Measurements from ENCODE around the gene FBXO46.
"Not testable (repeated sequence)": the region's sequence is repeated elsewhere in the genome, so short reads cannot be mapped to it uniquely, and the experiment has no call there.

The FBXO46 gene

DNA sequence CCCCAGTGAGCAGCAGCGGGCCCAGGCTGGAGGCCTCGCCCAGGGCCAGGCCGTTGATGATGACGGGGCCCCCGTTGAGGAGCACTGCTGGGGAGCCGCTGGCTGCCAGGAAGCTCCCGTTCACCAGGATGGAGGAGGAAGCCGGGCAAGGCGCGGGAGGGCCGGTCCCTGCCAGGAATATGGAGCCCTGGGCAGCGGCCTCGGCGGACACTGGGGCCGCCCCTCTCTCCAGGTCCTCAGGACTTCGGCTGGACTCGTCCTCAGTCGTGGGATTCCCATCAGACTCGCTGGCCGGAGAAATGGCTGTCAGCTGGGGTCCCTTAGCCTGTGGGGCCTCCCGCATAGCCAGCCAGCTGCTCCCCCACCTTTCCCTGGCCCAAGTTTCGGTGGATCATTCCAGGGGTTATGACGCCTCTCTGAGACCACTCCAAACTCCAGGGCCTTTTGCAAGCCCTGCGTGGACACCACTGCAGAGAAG is 36.2 kb upstream of the FBXO46 start:
- in situ Hi-C loops (cut with MboI; ENCODE audit: low sequenced_read_pairs): no loop called here

DNA sequence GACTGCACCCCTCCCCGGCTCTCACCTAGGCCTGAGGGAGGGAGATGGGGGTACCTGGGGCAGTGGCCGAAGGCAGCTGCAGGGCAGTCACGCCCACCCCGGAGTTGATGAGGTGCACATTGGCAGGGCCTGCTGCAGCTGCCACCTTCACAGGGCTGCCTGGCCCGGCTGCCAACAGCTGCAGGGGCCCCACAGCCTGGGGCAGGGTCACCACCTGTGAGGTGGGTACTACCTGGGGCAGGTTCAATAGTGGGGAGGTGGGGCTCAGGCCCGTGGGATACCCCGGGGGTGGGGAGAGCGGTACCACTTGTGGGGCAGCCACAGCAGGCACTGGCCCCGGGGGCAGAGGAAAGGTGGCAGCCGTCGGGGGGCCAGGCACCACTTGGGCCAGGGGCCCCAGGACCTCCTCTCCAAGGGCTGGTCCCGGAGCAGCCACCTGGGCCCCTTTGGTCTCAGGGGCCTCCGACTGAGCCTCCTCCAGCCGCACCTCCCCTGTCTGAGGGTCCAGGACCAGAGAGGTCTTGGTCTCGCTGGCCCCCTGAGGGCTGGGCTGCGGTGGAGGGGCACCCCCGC is 35.7 kb upstream of the FBXO46 start:
- in situ Hi-C loops (cut with MboI; ENCODE audit: low sequenced_read_pairs): no loop called here

DNA sequence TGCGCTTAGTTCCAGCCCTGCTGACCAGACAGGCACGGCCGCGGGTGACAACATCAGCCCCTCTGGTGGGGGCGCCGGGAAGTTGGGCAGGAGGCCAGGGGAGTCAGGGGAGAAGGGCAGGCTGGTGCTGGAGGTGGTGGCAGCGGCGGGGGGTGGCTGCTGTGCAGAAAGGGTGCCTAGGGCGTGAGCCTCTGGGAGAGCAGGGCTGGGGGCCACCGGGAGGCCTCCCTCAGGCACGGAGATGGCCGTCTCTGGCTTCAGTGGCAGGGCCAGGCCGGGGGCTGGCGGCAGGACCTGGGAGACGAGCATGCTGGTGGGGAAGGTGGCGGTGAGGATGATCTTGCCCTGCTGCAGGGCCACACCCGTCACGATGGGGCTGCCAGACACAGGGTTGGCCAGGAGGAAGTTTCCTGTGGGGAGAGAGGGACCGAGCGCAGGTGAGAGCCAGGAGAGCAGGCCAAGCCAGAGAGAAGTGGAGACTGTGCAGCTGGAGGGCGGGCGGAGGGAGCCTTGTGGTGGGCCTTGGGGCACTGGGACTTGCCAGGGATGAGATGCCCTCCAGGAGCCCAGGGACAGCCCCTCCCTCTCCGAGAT is 35.1 kb upstream of the FBXO46 start:
- in situ Hi-C loops (cut with MboI; ENCODE audit: low sequenced_read_pairs): no loop called here

DNA sequence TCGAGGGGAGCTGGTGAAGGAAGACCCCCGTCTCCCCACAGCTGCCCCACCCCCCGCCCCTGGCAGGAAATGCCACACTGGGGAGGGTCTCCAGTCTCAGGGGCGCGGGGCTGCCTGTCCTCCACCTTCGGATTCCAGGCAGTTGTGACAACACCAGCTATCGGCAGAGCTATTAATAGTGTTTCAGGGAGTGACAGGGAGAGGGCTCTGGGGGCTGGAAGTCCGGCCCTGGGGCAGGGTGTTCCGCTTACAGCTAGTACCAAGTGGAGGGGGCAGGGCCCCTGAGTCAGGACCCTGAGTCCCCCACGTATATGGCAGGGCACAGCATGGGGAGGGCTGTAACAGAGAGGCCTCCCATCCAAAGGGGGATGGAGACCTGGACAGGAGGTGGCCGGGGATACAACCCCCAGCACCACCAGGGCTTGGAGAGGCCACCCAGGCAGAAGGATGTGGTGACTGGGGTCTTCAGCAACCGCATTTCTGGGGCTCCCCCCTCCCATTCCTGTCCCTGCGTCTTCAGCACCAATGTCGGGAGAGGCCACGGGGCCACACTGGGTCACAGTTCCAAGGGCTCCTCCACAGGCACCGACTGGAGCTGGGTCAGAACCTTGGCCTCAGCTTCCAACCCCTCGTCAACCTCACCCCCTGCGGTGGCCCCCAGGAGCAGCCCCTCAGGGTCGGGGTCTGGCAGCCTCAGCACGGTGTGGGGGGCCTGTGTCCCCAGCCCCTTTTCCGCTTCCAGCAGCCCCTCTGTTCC is 34.4 kb upstream of the FBXO46 start:
- in situ Hi-C loops (cut with MboI; ENCODE audit: low sequenced_read_pairs): no loop called here

DNA sequence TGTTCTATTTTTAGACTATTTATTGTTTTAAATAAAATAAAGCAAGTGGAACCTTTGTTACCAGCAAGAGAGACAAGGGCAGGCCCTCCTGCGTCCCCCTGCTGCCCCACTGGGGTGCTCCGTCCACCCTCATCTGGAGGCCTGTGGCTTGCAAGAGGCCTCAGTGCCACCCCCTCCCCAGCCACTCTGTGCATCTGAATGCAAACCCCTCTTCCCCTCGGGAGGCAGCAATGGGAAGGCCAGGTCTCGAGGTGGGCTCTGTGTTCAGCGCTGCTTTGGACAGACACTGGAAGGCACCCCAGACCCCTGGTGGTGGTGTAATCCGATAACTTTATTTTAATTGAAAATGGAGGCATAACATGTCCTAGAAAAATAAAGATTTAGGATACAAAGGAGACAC is 33.8 kb upstream of the FBXO46 start:
- in situ Hi-C loops (cut with MboI; ENCODE audit: low sequenced_read_pairs): no loop called here

DNA sequence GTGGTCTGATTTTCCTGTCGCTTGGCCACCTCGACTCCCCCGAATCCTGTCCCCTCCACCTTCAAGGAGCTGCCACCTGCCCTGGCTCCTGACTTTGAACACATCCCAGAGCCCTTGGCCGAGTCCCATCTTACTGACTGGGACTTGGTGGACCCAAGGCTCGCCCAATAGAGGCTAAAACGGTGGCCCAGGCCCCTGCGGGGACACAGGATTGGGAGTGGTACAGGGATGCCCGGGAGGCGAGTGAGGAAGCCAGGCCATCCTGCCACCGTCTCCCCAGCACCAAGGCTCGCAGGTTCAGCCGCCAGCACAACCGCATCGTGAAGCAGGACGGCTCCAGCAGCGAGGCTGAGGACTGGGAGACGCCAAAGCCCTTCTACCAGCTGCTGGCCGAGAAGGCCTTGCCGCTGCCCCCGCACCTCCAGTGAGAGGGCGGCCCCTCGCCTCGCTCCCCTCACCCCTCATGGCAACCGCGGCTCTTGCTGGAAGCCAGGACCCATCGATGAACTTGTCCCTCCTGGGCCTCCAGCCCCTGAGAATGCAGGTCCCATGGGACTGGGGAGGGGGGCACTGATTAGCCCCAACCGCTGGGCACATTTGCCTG is 33.1 kb upstream of the FBXO46 start:
- in situ Hi-C loops (cut with MboI; ENCODE audit: low sequenced_read_pairs): no loop called here

DNA sequence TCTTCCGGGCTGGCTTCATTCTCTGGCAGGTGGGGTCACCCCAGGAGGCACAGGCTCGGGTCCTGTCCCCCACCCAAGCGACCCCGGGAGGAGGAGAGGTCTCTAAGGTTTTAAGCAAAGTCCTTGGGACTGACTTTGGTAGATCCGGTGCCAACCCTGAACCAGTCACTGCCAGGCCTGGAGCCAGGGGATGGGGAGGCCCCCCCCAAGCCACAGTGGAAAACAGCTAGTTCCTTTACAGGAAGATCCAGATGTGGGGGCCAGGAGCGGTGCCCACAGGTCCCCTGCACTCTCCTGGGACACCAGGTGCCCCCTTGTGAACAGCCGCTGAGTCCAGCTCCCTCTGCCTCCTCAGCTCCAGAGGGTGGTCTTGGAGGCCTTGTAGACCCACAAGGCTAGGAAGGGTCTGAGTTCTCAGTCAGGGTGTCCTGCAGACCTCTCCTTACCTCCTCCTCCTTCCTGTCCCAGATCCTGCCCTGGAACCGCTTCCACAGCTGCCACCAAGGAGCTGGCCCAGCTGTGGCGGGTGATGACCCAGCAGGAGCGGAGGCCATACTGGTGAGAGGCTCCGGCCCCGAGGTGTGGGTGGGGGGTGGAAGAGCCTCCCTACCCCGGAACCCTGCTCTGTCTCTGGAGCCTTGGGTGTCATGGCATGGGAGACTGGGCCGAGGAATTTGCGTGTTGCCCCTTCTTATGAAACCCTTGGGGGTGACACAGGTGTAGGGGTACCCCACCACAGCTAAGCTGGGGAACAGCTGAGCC is 32.4 kb upstream of the FBXO46 start:
- in situ Hi-C loops (cut with MboI; ENCODE audit: low sequenced_read_pairs): no loop called here

DNA sequence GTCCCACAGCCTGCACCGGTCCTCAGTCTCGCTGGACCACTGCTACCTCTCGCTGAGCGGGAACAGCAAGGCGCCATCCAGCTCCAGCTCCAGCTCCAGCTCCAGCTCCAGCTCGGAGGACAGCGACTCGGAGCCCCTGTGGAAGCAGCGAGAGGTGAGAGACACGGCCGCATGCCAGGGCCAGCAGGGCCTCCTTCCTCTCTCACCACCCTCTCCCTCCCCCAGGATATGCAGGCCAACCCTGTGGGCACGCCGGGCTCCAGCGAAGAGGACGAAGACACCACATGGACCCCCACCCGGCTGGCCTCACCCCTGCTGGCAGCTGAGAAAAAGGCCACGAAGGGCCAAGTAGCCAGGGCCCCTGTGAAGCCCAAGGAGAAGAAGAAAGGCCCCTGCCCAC is 31.0 kb upstream of the FBXO46 start:
- in situ Hi-C loops (cut with MboI; ENCODE audit: low sequenced_read_pairs): no loop called here

DNA sequence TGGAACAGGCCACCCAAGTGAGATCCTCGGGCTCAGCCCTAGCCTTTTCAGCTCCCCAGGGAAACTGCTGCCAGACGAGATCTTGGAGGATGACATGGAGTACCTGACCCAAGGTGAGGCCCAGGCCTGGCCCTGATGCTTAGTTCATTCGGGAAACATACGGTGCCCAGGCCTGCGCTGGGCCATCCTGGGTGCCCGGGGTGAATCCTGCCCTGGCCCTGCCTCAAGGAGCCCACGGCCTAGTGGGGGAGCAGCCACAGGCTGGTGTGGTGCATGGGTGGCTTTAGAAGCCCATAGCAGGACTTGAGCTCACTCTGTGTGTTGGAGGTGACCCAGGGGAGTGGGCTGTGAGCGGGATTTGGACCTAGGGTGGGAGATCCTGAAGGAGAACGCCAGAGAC is 28.2 kb upstream of the FBXO46 start:
- in situ Hi-C loops (cut with MboI; ENCODE audit: low sequenced_read_pairs): no loop called here

DNA sequence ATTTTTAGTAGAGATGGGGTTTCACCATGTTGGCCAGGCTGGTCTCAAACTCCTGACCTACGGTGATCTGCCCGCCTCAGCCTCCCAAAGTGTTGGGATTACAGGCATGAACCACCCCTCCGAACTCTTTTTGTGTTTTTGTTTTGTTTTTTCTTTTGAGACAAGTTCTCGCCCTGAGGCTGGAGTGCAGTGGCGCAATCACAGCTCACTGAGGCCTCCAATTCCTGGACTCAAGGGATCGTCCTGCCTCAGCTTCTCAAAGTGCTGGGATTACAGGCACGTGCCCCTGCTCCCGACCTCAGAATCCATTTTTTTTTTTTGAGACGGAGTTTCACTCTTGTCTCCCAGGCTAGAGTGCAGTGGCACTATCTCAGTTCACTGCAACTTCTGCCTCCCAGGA is 27.0 kb upstream of the FBXO46 start:
- in situ Hi-C loops (cut with MboI; ENCODE audit: low sequenced_read_pairs): no loop called here

DNA sequence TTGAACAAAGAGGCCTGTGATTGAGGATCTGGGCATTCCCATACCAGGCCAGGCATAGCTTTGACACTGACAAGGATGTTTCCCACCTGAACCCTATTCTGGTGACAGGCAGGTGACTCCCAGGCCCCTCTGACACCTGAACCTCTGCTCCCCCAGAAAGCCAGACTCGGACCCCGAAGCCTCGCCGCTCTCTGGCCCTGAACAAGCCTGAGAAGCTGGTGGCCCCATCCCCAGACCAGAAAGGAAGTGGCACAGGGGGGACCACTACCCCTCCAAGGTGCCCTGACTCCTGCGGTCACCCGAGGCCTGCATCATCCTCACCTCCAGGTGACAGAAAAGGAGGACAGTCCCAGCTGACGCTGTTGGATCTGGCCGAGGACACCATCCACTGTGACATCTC is 23.6 kb upstream of the FBXO46 start:
- in situ Hi-C loops (cut with MboI; ENCODE audit: low sequenced_read_pairs): no loop called here

DNA sequence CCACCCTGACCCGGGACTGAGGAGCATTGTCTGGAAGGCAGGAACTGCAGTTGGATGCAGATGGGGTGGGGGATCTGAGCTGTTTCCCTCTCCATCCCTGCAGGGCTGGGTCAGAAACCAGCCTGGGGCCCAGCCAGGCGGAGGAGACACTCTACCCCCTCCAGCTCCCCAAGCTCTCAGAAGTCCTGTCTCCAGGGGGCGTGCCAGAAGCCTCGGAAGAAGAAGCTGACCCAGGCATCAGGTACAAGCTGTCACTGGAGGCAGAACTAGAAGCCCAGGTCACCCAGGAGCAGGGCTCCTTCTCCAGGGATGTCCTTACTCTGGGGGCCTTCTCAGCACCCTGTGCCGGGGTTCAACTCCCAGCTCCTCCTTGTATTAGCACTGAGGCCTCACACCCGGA is 22.9 kb upstream of the FBXO46 start:
- in situ Hi-C loops (cut with MboI; ENCODE audit: low sequenced_read_pairs): no loop called here

DNA sequence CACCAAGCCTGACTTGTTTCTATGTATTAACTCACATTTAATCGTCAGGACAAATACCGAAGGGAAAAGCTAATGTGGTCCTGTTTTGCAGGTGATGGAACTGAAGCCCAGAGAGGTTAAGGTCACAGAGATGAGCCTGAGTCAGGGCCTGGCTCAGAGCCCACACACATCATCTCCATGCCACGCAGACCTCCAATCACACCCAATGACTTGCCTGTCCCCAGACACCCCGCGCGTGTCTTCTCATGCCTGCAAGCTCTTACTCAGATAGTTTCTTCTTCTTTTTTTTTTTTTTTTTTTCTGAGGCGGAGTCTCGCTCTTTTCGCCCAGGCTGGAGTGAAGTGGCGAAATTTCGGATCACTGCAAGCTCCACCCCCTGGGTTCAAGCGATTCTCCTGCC is 21.9 kb upstream of the FBXO46 start:
- in situ Hi-C loops (cut with MboI; ENCODE audit: low sequenced_read_pairs): no loop called here

DNA sequence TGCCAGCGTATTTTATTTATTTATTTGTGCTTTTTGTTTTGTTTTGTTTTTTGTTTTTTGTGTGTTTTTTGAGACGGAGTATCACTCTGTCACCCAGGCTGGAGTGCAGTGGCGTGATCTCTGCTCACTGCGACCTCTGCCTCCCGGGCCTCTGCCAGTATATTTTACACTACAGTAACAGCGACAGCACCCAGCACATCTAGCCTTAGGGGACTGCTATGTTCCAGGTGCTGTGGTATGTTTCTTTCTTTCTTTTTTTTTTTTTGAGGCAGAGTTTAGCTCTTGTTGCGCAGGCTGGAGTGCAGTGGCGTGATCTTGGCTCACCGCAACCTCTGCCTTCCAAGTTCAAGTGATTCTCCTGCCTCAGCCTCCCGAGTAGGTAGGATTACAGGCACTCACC is 20.8 kb upstream of the FBXO46 start:
- in situ Hi-C loops (cut with MboI; ENCODE audit: low sequenced_read_pairs): not testable (repeated sequence)

DNA sequence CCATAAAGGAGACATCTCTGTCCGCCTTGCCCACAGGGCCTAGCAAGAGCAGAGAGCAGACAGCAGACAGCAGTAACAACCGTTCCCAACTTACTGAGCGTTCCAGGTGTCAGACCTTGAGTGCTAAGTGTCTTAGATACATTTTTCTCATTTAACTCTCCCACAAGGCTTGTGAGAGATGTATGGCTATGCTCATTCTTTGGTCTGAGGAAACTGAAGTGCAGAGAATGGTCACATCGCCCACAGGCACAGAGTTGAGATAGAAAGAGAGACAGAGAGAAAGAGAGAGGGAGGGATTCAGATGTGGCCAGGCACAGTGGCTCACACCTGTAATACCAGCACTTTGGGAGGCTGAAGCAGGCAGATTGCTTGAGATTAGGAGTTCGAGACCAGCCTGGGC is 16.8 kb upstream of the FBXO46 start:
- in situ Hi-C loops (cut with MboI; ENCODE audit: low sequenced_read_pairs): no loop called here

DNA sequence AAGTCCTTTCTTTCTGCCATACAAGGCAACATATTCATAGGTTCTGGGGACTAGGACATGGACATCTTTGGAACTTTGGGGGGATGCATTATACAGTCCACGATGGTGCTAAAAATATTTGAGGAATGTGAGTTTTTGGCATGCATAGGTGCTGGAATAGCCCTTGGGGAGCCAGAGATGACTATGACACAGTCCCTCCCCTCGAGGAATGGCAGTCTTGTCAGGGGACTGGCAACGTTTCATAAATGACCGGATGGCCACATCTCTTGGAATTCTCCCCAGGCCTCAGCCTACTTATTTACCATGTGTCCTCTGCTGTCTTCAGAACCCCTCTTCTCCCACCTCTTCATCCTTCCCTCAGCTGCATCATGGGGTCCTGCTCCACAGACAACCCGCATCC is 16.2 kb upstream of the FBXO46 start:
- in situ Hi-C loops (cut with MboI; ENCODE audit: low sequenced_read_pairs): no loop called here

DNA sequence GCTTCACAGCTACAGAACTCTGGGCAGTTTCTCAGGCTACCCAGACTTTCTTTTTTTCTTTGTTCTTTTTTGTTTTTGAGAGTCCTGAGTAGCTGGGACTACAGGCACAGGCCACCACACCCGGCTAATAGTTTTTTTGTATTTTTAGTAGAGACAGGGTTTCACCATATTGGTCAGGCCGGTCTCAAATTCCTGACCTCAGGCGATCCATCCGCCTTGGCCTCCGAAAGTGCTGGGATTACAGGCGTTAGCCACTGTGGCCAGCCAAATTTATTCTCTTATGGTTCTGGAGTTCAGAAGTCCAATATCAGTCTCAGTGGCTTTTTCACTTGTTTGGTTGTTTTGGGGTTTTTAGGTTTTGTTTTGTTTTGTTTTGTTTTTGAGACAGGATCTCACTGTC is 14.9 kb upstream of the FBXO46 start:
- in situ Hi-C loops (cut with MboI; ENCODE audit: low sequenced_read_pairs): no loop called here

DNA sequence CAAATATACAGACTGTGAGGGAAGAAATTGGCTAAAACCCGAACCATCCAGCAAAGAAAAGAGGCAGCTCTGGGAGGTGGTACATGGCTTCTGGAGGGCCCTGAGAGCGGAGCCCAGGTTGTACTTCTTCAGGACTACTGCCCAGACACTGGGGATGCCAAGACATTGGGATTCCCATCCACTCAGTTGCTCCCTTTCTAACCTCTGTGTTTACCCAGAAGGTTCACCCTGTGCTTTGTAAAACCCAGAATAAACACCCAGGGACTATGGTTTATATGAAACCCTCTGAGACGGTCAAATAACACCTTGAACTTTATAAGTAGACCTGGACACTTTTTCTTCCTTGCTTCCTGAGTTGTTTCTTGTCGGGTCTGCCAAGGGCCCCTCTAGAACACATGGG is 12.3 kb upstream of the FBXO46 start:
- in situ Hi-C loops (cut with MboI; ENCODE audit: low sequenced_read_pairs): no loop called here

DNA sequence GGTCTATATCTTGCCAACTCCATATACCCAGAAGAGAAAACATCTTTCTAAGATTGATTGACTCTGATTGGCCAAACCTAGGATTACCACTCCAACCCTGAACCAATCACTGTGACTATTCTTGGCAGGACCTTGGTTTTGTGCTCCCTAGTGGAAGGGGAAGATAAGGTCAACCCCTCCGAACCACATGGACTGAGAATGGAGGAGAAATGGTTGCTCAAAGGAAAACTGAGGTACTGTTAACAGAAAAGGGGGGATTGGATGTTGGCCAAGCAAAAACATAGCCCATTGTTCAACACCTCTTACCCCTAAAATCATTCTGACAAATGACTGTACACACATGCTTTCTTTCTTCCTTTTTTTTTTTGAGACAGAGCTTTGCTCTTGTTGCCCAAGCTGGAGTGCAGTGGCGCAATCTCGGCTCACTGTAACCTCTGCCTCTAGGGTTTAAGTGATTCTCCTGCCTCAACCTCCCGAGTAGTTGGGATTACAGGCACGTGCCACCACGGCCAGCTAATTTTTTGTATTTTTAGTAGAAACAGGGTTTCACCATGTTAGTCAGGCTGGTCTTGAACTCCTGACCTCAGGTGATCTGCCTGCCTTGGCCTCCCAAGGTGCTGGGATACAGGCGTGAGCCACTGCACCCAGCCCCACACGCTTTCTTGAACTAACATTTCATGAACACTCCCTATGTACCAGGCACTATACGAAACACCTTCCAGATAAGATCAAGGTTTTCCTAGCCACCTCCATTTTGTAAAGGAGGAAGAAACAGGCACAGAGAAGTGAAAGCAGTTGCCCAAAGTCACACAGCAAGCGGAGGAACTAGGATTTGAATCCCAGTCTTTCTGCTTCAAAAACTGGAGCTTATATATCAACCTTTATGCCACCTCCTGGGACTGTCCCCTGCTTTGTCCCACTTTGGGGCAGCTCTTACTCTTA is 9.1 kb upstream of the FBXO46 start:
- in situ Hi-C loops (cut with MboI; ENCODE audit: low sequenced_read_pairs): no loop called here

DNA sequence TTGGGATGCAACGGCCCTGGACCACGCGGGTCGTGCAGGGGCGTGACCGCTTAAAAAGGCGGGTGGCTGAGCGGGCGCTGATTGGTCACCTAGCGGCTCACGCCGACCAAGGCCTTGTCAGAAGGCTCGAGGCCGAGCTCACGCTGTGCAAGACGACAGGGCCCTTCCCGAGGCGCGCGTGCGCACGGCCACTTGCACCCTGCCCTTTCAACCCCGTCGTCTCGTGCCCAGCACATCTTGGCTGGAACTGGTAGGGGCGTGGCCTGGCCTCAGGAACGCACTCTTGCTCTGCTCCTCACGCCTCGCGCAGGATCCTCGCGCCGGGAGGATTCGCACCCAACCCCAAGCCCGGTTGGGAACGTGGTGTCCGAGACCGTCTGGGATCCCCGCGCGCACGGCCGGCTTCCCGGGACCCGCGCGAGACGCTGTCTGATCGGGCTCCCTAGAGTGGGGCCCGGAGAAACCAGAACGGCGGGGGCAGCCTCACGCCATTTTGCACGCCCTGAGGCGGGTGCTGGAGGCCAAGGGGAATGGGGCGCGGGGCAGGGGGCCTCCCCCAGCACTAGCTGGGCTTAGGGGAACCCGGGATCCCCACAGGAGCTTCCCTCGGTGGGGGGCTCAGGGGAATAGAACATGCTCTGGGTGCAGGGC is 2.6 kb upstream of the FBXO46 start, which contains the start of gene MEIOSIN:
TSS of gene MEIOSIN (plus strand) at position 280 of the 651 bp plus-strand sequence. CDS start 1,938 bp downstream, outside the sequence.
- in situ Hi-C loops (cut with MboI; ENCODE audit: low sequenced_read_pairs): no loop called here
